GF-D8 (cell line): ENCODE data around the gene TIFAB.

Source experiments
- DNase-seq: peaks from one replicate; lab custom pipeline; 2025; lab: John Stamatoyannopoulos, UW

TIFAB gene

DNA sequence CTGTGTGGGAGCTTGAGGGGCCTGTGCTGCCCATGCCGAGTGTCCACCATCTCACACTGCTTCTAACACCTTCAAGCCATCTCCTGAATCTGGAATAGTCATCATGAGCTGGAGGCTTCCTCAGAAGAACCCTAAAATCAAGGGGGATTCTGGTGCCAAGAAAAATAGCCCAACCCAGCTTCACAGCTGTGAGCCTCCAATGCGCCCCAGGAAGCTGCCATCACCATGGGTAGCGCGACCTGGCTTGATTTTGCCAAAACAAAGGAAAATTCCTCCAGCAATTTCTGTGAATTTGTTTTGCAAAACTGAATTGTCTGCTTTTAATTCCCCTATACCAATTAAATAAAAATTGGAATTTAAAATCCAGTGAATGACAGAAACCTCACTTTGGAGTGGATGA is 6.2 kb upstream of the TIFAB start:
- DNase-seq: no peak

DNA sequence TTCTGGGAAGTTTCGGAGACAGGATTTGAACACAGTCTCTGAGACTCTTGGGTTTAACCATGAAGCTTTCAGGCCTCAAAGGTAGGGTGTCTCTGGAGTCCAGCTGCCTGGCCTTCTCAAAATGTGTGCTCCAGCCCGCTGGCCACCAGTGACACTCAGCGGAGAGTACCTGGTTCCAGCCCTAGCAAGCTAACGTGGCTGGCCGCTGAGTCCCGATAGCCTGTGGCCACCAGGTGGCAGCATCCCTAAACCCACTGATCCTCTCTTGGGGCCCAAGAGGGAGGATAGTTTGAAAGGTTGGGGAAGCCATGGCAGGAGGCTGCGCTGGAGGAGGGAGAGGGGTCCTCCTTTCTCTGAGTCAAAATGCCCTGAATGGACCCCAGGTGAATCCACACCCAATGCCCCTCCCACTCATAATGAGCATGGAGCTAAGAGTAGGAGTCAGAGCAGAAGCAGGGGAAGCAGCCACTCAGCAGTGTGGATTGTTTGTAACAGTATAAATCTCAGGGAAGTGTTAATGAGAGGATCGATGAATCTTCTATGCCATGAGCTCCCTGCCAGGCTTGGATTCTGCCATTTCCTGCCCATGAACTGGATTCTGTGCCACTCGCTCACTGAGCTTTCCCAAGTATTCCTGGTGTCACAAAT is 5.4 kb upstream of the TIFAB start:
- no peak for DNase-seq

GRCh38 chr5:135456238-135457099 is 4.3 kb upstream of the TIFAB start:
- no peak for DNase-seq

- no peak for DNase-seq
Observed at GRCh38 chr5:135455876-135456237, 3.7 kb upstream of the TIFAB start.

DNA sequence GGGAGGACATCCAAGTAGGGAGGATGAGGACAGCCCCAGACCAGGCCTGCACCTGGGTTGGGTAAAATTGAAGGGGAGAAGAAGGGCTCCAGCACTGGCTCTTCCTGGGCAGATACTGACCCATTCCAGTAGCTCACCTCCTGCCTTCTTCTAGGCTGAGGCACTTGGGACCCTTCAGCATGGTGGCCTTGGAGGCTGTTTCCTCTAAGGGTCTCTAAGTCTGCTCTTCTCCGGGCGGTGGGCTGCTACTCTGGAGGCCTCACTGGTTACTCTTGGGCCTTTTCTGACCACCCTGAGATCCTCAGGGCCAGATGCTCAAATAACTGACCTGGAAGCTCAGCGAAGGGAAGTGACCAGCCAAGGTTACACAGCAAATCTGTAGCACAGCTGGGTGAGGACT is 2.8 kb upstream of the TIFAB start:
- DNase-seq: no peak

- no peak for DNase-seq
Observed at GRCh38 chr5:135453613-135454012, 1.5 kb upstream of the TIFAB start.

DNA sequence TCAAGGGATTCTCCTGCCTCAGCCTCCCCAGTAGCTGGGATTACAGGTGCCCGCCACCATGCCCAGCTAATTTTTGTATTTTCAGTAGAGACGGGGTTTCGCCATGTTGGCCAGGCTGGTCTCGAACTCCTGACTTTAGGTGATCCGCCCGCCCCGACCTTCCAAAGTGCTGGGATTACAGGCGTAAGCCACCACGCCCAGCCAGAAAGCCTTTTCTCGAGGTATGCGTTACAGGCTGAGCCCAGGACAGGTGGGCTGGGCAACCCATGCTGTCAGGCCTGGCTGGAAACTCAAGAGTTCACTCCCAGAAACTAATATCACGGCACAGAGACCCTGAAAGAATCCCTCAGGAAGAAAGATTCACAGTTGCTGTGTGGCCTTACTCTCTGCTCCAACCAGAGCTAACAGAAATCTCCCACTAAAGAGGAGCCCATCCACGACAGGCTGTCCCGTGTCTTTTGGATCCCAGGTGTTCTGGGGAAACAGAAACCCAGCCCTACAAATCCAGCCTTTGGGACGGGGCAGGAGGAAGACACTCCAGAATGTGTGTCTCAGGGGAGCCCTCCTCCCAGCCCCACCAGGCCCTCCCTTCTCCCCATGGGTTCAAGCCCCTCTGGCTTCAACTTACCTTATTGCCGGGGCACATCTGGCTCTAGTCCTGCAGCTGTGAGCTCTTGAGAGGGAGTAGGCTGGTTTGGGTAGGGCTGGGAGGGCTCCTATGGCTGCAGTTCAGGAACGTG is 400 bp downstream of the TIFAB start:
- DNase-seq: no peak

GRCh38 chr5:135450952-135451351 is 1.2 kb downstream of the TIFAB start:
- DNase-seq: no peak

DNA sequence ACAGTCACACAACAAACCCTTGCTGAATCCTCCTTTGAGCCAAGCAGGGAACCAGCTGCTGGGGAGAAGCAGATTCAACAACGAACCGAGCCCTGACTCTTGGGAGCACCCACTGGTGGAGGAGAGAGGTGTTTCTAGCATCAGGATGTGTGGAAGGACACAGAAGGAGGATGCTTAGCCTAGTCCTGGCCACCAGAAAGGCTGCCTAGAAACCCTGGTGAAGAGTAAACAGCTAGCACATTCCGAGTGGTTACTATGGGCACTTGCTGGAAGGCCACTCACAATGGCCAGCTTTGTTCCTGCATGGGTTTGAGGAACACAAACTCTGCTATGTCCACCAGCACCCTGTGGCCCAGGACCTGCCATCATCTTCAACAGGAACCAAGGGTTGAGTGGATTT is 1.8 kb downstream of the TIFAB start:
- DNase-seq: no peak

DNA sequence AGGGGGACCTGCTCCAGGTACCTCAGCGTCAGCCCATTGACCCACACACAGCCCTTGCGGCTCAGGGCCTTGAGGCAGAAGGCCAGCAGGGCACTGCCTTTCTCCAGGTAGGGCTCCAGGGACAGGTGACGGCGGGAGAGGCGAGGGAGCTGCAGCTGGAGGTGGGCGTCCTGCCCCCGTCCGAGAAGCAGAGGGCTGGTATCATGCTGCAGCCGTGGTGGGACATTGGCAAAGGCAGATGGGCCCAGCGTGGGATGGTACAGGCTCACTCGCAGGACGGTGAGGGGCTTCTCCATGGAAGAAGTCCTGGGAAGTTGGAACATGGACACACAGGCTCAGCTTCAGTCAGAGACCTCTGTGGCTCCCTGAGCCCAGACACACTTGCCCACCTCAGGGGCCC is 2.5 kb downstream of the TIFAB start:
- no peak for DNase-seq

DNA sequence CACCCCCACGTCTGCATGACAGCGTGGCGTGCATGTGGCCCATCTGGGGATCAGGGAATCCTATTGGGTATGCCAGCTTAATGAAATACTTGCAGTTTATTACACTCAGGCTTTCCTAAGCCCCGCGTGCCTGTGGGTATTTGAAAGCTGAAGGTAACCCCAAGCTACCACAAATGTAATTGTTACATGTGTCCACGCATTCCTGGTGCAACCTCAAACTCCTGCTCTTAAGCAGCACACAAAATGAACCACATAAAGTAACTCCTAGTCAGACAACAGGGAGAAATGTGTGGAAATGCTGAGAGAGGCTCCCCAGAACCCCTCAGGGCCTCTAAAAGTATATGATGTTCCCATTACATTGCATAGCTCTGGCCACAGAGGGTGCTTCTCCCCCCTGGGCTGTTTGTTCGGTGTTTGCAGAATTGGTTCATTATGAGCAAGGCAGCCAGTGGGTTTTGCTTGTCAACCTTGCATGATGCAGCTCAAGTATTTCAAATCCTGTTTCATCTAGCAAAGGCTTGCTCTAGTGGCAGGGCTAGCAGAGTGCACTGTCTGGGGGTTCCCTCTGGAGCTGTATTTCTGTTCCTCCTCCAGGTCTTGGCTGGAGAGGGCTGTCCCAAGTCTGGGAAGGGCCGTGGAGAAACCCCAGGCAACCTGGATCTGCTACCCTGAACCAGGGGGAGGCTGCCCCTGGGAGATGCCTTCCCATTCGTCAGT is 3.2 kb downstream of the TIFAB start:
- DNase-seq: no peak

GRCh38 chr5:135448071-135448739 is 3.9 kb downstream of the TIFAB start:
- DNase-seq: no peak

- DNase-seq: no peak
Observed at GRCh38 chr5:135447298-135447929, 4.7 kb downstream of the TIFAB start, which contains the start of gene DCANP1. DCANP1 (minus strand) TSS chr5:135447348; CDS start chr5:135447108, 240 bp downstream.

- DNase-seq: no peak
Observed at GRCh38 chr5:135446615-135447014, 5.5 kb downstream of the TIFAB start.

- no peak for DNase-seq
Observed at GRCh38 chr5:135446206-135446605, 5.9 kb downstream of the TIFAB start.

GRCh38 chr5:135445306-135445985 is 6.7 kb downstream of the TIFAB start:
- no peak for DNase-seq

GRCh38 chr5:135444881-135445280 is 7.3 kb downstream of the TIFAB start:
- no peak for DNase-seq

DNA sequence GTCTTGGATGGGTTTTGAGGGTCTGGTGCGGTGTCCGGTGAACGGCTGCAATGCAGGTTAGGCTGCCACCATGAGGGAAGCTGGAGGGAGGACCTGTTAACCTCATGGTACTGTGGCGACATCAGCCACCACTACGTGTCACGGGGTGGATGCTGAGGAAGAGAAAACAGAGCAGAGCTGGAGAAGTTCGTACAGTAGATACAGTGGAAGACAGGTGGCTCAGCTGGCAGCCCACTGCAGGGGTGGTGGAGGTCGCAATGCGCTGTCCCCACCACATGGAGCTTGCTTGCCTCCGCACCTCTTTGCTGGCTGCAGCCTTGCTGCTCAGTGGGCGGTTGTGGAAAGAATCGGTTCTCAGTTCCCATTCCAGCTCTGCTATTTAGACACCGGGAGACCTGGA is 7.8 kb downstream of the TIFAB start:
- DNase-seq: no peak

GRCh38 chr5:135443161-135443960 is 8.8 kb downstream of the TIFAB start:
- no peak for DNase-seq
